Inferior parietal cortex (tissue), 1 donor: ENCODE results near the gene CACNA1D.
"Not testable (repeated sequence)": the region's sequence is repeated elsewhere in the genome, so short reads cannot be mapped to it uniquely, and the experiment has no call there.

Experiments
- DNase-seq: peaks from one replicate; pipeline ENCODE4 v3.0.0-alpha.2; 2016; ENCODE audit errors: extremely low spot score

Gene CACNA1D

GRCh38 chr3:53616971-53617892, 122.8 kb downstream of the CACNA1D start:
- no peak for DNase-seq

GRCh38 chr3:53617893-53618523, 123.6 kb downstream of the CACNA1D start:
- DNase-seq: no peak

- DNase-seq: no peak
These were observed 124.1 kb downstream of the CACNA1D start for GRCh38 chr3:53618524-53618906.

GRCh38 chr3:53618936-53619335, 124.5 kb downstream of the CACNA1D start:
- no peak for DNase-seq

- DNase-seq: no peak
These were observed 129.8 kb downstream of the CACNA1D start for GRCh38 chr3:53624061-53624857.

- DNase-seq: no peak
These were observed 132.5 kb downstream of the CACNA1D start for GRCh38 chr3:53626876-53627275.

GRCh38 chr3:53628536-53629401, 134.4 kb downstream of the CACNA1D start:
- no peak for DNase-seq

GRCh38 chr3:53629402-53629723, 135.0 kb downstream of the CACNA1D start:
- no peak for DNase-seq

GRCh38 chr3:53630547-53630946, 136.1 kb downstream of the CACNA1D start:
- DNase-seq: no peak

- DNase-seq: no peak
These were observed 138.9 kb downstream of the CACNA1D start for GRCh38 chr3:53633197-53633787.

GRCh38 chr3:53635041-53635440, 140.6 kb downstream of the CACNA1D start:
- no peak for DNase-seq

GRCh38 chr3:53638806-53639205, 144.4 kb downstream of the CACNA1D start:
- not testable (repeated sequence) for DNase-seq

GRCh38 chr3:53641397-53641796, 147.0 kb downstream of the CACNA1D start:
- DNase-seq: no peak

- no peak for DNase-seq
These were observed 147.8 kb downstream of the CACNA1D start for GRCh38 chr3:53642211-53642610.

- DNase-seq: no peak
These were observed 149.3 kb downstream of the CACNA1D start for GRCh38 chr3:53643757-53644156.

GRCh38 chr3:53645754-53646153, 151.3 kb downstream of the CACNA1D start:
- DNase-seq: no peak

GRCh38 chr3:53646723-53647122, 152.3 kb downstream of the CACNA1D start:
- DNase-seq: no peak

- no peak for DNase-seq
These were observed 155.4 kb downstream of the CACNA1D start for GRCh38 chr3:53649816-53650215.

GRCh38 chr3:53650424-53650823, 156.0 kb downstream of the CACNA1D start:
- no peak for DNase-seq

- DNase-seq: no peak
These were observed 156.7 kb downstream of the CACNA1D start for GRCh38 chr3:53650928-53651661.
